ENCODE measurements around the gene VASP. TPM values are rescaled to one million over a fixed set of nuclear protein-coding genes. Genes with fewer than 3 reads are reported as not detected.

The VASP gene
- total and polyA plus RNA-seq, 3 donors from 2014 or later: 37.7 to 57.9 (median 52.7) TPM

DNA sequence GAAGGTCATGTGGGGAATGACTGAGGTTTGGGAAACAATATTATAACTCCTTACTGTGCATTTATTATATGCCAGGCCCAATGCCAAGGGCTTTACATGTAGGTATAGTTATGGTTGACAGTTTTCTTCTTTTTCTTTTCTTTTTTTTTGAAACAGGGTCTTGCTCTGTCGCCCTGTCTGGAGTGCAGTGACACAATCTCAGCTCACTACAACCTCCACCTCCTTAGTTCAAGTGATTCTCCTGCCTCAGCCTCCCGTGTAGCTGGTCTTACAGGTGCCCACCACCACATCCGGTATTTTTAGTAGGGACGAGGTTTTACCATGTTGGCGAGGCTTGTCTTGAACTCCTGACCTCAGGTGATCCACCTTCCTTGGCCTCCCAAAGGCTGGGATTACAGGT is 24.2 kb upstream of the VASP start:
- H3K9me3 ChIP-seq: no peaks in the 10 kb centered on the region
- DNase-seq: no peak
- H3K4me1 ChIP-seq: peaks cover 5% of the 10 kb centered on the region
- TF ChIP-seq, protein P1, sequence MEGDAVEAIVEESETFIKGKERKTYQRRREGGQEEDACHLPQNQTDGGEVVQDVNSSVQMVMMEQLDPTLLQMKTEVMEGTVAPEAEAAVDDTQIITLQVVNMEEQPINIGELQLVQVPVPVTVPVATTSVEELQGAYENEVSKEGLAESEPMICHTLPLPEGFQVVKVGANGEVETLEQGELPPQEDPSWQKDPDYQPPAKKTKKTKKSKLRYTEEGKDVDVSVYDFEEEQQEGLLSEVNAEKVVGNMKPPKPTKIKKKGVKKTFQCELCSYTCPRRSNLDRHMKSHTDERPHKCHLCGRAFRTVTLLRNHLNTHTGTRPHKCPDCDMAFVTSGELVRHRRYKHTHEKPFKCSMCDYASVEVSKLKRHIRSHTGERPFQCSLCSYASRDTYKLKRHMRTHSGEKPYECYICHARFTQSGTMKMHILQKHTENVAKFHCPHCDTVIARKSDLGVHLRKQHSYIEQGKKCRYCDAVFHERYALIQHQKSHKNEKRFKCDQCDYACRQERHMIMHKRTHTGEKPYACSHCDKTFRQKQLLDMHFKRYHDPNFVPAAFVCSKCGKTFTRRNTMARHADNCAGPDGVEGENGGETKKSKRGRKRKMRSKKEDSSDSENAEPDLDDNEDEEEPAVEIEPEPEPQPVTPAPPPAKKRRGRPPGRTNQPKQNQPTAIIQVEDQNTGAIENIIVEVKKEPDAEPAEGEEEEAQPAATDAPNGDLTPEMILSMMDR (IDR thresholded peaks at IDR 0.05): no peak
- H3K4me3 ChIP-seq: no peak overlapping the region
- H3K27me3 ChIP-seq: no peaks in the 10 kb centered on the region
- no peak overlapping the region for H3K27ac ChIP-seq
- intact Hi-C loops (cut with DNase I; ENCODE audit: low total_unique reads): no loop called here
- 92 to 94% methylated on average over 5 of the region's 5 CpGs for WGBS, 2 donors
- no peaks in the 10 kb centered on the region for H3K36me3 ChIP-seq (ENCODE audit: low read depth, missing control alignments)

DNA sequence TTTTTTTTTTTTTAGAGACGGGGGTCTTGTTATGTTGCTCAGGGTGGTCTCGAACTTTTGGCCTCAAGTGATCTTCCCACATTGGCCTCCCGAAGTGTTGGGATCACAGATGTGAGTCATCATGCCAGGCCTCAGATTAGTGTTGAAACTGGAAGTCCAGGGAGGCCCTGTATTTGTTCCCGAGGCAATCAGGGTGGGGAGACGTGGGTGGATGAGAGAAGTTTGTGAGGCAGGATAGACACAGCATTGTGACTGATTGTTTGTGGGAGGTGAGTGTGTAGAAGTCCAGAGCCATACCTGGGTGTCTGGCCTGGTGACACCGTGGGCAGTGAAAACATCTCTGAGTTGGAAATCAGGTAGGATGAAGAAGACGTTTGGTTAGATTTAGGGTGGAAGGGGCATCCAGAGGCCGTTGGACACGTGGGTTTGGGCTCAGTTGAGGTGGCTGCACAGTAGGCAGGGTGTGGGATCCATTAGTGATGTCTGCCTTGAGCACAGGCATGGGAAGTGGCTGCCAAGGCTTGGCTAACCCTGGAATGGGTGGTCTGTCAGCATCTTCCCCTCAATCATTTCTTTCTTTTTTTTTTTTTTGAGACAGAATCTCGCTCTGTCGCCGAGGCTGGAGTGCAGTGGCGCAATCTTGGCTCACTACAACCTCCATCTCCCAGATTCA is 22.9 kb upstream of the VASP start:
- intact Hi-C loops (cut with DNase I; ENCODE audit: low total_unique reads): no loop called here
- Histone ChIP-seq H3K27me3 (no peaks in the 10 kb centered on the region), H3K9me3 (no peaks in the 10 kb centered on the region), H3K27ac (no peak overlapping the region), H3K36me3 (ENCODE audit: low read depth, missing control alignments) (no peaks in the 10 kb centered on the region), H3K4me3 (peak overlapping the region in 1 of 2 donors; percentile 81), H3K4me1 (peaks cover 5% of the 10 kb centered on the region)
- TF ChIP-seq, protein P1 (IDR thresholded peaks at IDR 0.05): no peak
- TF ChIP-seq POLR2A (IDR thresholded peaks at IDR 0.05): no peak
- DNase-seq: no peak
- 54 to 69% methylated on average over 13 of the region's 13 CpGs for WGBS, 2 donors

DNA sequence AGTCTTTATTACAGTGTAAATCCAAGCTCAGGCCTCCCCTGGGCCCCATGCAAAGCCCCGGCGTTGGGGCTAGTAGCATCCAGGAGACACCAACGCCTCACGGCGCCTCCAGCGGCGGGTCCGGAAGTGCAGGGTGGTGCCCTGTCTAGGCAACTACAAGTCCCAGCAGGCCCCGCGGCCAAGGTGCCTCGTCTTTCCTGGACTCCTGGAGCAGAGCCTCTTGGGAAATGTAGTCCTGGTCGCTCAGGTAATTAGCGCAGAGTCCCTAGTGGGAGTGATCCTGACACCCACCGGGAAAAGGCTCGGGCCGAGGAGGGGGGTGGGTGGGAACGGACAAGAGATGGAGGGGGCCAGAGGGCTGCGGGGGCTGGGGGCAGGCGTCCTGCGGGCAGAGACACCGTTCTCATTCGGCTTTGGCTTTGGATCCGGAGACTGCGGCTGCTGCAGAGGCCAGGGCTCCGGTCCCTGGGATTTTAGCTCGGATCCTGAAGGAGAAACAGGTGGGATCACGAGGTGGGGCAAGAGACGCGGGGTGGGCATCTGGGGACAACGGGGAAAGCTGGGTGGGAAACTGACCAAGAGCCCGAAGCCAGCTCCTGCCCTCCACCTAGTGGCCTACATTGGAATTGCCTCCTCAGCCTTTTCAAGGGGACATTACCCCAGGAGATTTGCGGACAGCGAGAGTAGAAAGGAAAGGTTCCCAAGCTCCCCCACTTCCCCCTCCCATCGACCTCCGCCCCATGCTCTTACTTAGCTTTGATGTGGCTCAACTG is 21.8 kb upstream of the VASP start:
- H3K4me1 ChIP-seq: peaks cover 5% of the 10 kb centered on the region
- DNase-seq: peak; percentile 100
- H3K9me3 ChIP-seq: no peaks in the 10 kb centered on the region
- intact Hi-C loops (cut with DNase I; ENCODE audit: low total_unique reads): no loop called here
- WGBS, 2 donors: 1 to 3% methylated on average over 12 to 35 of the region's 35 CpGs
- no peaks in the 10 kb centered on the region for H3K27me3 ChIP-seq
- no peaks in the 10 kb centered on the region for H3K36me3 ChIP-seq (ENCODE audit: low read depth, missing control alignments)
- peak overlapping the region; percentile 59 to 67 for H3K27ac ChIP-seq
- no peak for TF ChIP-seq POLR2A (IDR thresholded peaks at IDR 0.05)
- TF ChIP-seq, protein P1 (IDR thresholded peaks at IDR 0.05): peak; percentile 83 to 96 (median 83)
- H3K4me3 ChIP-seq: peak overlapping the region; percentile 62 to 81

DNA sequence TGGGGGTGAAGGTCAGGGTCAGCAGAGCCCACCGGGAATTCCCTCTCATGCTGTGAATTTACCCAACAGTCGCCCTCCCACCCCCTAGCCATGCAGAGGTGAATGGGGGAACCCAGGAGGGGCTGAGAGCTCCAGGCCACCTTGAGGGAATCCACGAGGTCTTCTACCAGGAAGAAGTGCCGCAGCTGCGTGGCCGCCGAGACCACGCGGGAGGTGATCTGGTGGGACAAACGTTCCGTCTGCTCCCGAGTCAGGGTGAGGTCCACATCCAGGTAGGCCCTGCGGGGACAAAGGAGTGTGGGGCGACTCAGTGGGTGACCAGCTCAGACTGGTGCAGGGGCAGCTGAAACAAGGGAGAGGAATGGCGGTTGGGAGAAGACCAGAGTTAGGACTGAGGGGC is 18.6 kb upstream of the VASP start:
- DNase-seq: no peak
- Histone ChIP-seq H3K27me3 (no peaks in the 10 kb centered on the region), H3K4me3 (no peak overlapping the region), H3K9me3 (no peaks in the 10 kb centered on the region), H3K4me1 (peaks cover 10% of the 10 kb centered on the region), H3K27ac (no peak overlapping the region), H3K36me3 (ENCODE audit: low read depth, missing control alignments) (no peaks in the 10 kb centered on the region)
- TF ChIP-seq POLR2A (IDR thresholded peaks at IDR 0.05): no peak
- TF ChIP-seq, protein P1 (IDR thresholded peaks at IDR 0.05): no peak
- intact Hi-C loops (cut with DNase I; ENCODE audit: low total_unique reads): no loop called here
- 88 to 92% methylated on average over 12 to 15 of the region's 15 CpGs for WGBS, 2 donors

Measured in testis (tissue), 3 donors.